CD4-positive, alpha-beta T cell (primary cell): ENCODE measurements around the gene NRXN2. TPM values are rescaled to one million over a fixed set of nuclear protein-coding genes. Genes with fewer than 3 reads are reported as not detected.
"Not testable (repeated sequence)": the region's sequence is repeated elsewhere in the genome, so short reads cannot be mapped to it uniquely, and the experiment has no call there.

Source experiments
- ATAC-seq: fragments of 200-7000 bp; cut with Tn5 transposase; one replicate; pipeline ENCODE4 v1.10.0; 2022; ENCODE audit warnings: mild to moderate bottlenecking; ENCODE audit not compliant: poor library complexity
- CTCF ChIA-PET: fragments of 350-600 bp; sonication (Branson Sonifier 250); formaldehyde crosslinking; loops from one replicate; lab custom pipeline; 2021; ENCODE audit warnings: antibody characterized with exemption, inconsistent platforms; lab: Charles Lee
- POLR2A ChIA-PET: fragments of 350-600 bp; sonication (Branson Sonifier 250); formaldehyde crosslinking; loops from one replicate; lab custom pipeline; 2021; ENCODE audit warnings: antibody characterized with exemption, inconsistent platforms; lab: Charles Lee
- DNase-seq, 14 experiments: peaks; one replicate each; pipeline ENCODE4 v3.0.0-alpha.2; 2013 to 2020; ENCODE audit warnings: mixed read lengths in 2 of 14
- H3K27ac ChIP-seq, 2 donors: one replicate each; pipeline versions ENCODE4 v1.5.1 to v1.7.0; 2013; ENCODE audit warnings: low read length in 2 of 2, low read depth in 1 of 2, mild to moderate bottlenecking in 1 of 2
- H3K27me3 ChIP-seq, 2 experiments: 1 replicate in 1 of 2; 2 replicates in 1 of 2; pipeline versions ENCODE4 v1.6.1 to v1.7.0; 2013; ENCODE audit warnings: low read length in 2 of 2, control low read depth in 1 of 2, mild to moderate bottlenecking in 1 of 2, moderate library complexity in 1 of 2; ENCODE audit not compliant: insufficient read depth in 2 of 2, control insufficient read depth in 1 of 2
- H3K36me3 ChIP-seq: one replicate; pipeline ENCODE4 v1.6.1; 2013; ENCODE audit warnings: low read length, control low read depth; ENCODE audit not compliant: insufficient read depth
- H3K4me1 ChIP-seq: one replicate; pipeline ENCODE4 v1.6.1; 2013; ENCODE audit warnings: low read length, control low read depth; ENCODE audit not compliant: insufficient read depth
- H3K4me3 ChIP-seq: one replicate; pipeline ENCODE4 v1.5.1; 2013; ENCODE audit warnings: mild to moderate bottlenecking, low read length, moderate library complexity
- H3K9me3 ChIP-seq, 2 experiments: 1 replicate in 1 of 2; 2 replicates in 1 of 2; pipeline versions ENCODE4 v1.6.1 to v1.7.0; 2013; ENCODE audit warnings: low read length in 2 of 2, mild to moderate bottlenecking in 2 of 2, control low read depth in 1 of 2, moderate library complexity in 1 of 2; ENCODE audit not compliant: control insufficient read depth in 1 of 2, insufficient read depth in 1 of 2
- H3K27ac Mint-ChIP-seq: one replicate; pipeline ENCODE4 v1.8.0; 2020; ENCODE audit warnings: mixed read lengths
- H3K27me3 Mint-ChIP-seq: one replicate; pipeline ENCODE4 v1.8.0; 2021; ENCODE audit warnings: mixed read lengths
- H3K36me3 Mint-ChIP-seq: one replicate; pipeline ENCODE4 v1.8.0; 2021; ENCODE audit warnings: low read depth, mixed read lengths
- H3K4me1 Mint-ChIP-seq: one replicate; pipeline ENCODE4 v1.8.0; 2021; ENCODE audit warnings: low read depth, mixed read lengths
- H3K4me3 Mint-ChIP-seq: one replicate; pipeline ENCODE4 v1.8.0; 2020; ENCODE audit warnings: mild to moderate bottlenecking, mixed read lengths
- H3K9me3 Mint-ChIP-seq: one replicate; pipeline ENCODE4 v1.8.0; 2020; ENCODE audit warnings: mixed read lengths
- CTCF ChIP-seq: fragments of 200-600 bp; IDR thresholded peaks from one replicate; pipeline ENCODE4 v1.8.0; 2022; ENCODE audit warnings: antibody characterized with exemption, mild to moderate bottlenecking
- intact Hi-C, 2 experiments: fragments of 100-400 bp; cut with DNase I in 1 of 2; cut with micrococcal nuclease in 1 of 2; formaldehyde crosslinking; loops; one replicate each; pipeline versions ENCODE4 v1.15.1 to v1.9.0; 2023 to 2025; cut with DNase I, micrococcal nuclease
- total RNA-seq, 174 experiments: library from RNA in 2 of 174; stranded (reverse) in 2 of 174; gene quantifications; one replicate each; pipeline ENCODE4 v1.2.3 and lab custom pipeline; 2021 to 2026

The NRXN2 gene
- total RNA-seq, 2 experiments from 2014 or later = 0.05 to 0.31 TPM

DNA sequence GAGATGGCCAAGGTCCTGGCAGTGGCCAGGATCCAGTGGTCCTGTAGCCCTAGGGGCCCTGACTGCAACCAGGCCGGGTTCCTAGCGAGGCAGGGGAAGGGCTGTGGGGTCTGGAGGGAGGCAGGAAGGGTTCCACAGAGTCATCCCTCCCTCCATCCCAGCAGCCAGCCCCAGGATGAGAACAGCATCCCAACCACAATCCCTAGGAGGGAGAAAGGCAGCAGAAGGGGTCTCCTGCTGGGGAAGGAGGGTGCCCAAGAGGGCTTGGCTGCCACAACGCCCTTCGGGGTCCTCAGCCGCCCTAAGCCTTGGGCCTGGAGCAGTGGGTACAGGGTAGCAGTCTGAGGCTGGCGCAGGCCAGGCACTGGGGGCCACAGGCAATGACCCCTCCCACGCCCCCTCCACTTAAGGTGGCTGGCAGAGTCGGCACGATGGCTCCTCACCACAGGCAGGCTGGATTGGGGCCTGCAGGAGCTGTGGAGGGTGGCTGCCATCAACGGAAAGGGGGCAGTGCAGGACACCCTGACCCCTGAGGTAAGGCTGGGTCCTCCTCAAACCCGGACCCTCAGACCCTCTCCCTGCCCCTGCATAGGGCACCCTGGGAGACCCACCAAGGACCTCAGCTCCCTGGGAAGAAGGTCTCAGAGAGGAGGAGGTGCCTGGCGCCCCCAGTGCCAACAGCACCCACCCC, 124.7 kb downstream of the NRXN2 start:
- Histone ChIP-seq H3K9me3 (peaks cover 0 to 21% of the 10 kb centered on the region in 2 experiments), H3K4me1 (no peaks in the 10 kb centered on the region), H3K36me3 (no peaks in the 10 kb centered on the region), H3K27ac (no peak overlapping the region), H3K27me3 (no peaks in the 10 kb centered on the region), H3K4me3 (no peak overlapping the region)
- Mint-ChIP-seq H3K36me3 (no peaks in the 10 kb centered on the region), H3K27me3 (no peaks in the 10 kb centered on the region), H3K27ac (no peak overlapping the region), H3K4me1 (no peaks in the 10 kb centered on the region), H3K4me3 (no peak overlapping the region), H3K9me3 (no peaks in the 10 kb centered on the region)
- intact Hi-C loops = no loop called here
- POLR2A ChIA-PET = no interaction called here
- TF ChIP-seq CTCF = no peak
- DNase-seq (no peak), ATAC-seq (no peak)
- CTCF ChIA-PET = no interaction called here

GRCh38 chr11:64597671-64598101, 125.3 kb downstream of the NRXN2 start:
- Histone ChIP-seq H3K4me1 (no peaks in the 10 kb centered on the region), H3K27ac (no peak overlapping the region), H3K27me3 (no peaks in the 10 kb centered on the region), H3K9me3 (peaks cover 0 to 21% of the 10 kb centered on the region in 2 experiments), H3K36me3 (no peaks in the 10 kb centered on the region), H3K4me3 (no peak overlapping the region)
- H3K27me3 Mint-ChIP-seq = no peaks in the 10 kb centered on the region
- no peak for ATAC-seq
- no peak overlapping the region for H3K4me3 Mint-ChIP-seq
- H3K36me3 Mint-ChIP-seq = no peaks in the 10 kb centered on the region
- no peaks in the 10 kb centered on the region for H3K4me1 Mint-ChIP-seq
- H3K27ac Mint-ChIP-seq = no peak overlapping the region
- DNase-seq = no peak
- TF ChIP-seq CTCF = no peak
- no peaks in the 10 kb centered on the region for H3K9me3 Mint-ChIP-seq
- intact Hi-C loops = no loop called here
- CTCF ChIA-PET = no interaction called here
- POLR2A ChIA-PET = no interaction called here

GRCh38 chr11:64595922-64596321, 127.1 kb downstream of the NRXN2 start:
- H3K27me3 ChIP-seq, intact Hi-C loops, H3K27ac Mint-ChIP-seq, POLR2A ChIA-PET, H3K36me3 Mint-ChIP-seq, ATAC-seq, H3K27ac ChIP-seq, CTCF ChIA-PET, DNase-seq, H3K9me3 Mint-ChIP-seq, H3K27me3 Mint-ChIP-seq, H3K4me1 Mint-ChIP-seq, H3K4me1 ChIP-seq, H3K4me3 Mint-ChIP-seq, H3K4me3 ChIP-seq, H3K36me3 ChIP-seq: not testable (repeated sequence)
- peaks cover 0 to 25% of the 10 kb centered on the region in 2 experiments for H3K9me3 ChIP-seq
